Retina (tissue), 1 donor: Measurements from ENCODE around the gene VAV2.

Source experiments
- DNase-seq: peaks from one replicate; pipeline ENCODE4 v3.0.0-alpha.2; 2016

The VAV2 gene

DNA sequence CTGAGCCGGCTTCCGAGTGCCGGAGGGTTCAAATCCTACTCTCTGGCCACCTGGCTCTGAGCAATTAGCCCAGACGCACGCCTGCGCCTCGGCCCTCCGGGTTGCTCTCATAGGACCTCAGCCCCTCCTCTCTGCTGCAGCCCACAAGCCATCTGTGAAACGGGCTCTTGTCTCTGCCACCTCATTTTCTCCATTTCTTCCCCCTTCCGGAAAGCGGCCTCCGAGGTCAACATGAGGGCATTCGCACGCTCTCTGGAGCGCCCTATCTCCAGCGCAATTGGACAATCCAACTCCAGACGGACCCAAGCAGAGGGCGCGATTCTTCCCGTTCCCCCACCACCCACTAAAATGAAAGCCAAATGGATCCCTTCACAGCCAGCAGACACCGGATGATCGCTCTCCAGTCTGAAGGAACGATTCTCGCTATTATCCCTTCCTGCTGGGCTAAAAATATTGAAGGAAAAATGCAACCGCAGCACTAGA, 41.5 kb downstream of the VAV2 start:
- DNase-seq = no peak

DNA sequence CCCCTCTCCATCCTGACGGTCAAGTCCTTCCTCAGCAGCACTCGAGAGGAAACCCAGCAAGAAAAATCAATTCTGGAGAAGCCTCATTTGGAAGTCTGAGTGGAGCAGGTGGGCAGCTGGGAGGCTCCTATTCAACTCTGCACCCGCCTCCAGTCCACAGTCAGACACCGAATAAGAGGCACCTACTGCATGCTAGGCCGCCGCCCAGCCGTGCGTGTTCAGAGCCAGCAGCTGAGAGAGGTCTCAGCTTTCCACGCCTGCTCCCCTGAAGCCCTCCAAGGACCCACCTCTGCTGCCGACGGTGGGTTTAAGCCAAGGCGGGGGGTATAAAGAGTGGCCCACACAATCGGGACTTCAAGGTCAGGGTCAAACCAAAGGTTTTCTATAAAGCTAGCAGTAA, 41.9 kb downstream of the VAV2 start:
- no peak for DNase-seq

DNA sequence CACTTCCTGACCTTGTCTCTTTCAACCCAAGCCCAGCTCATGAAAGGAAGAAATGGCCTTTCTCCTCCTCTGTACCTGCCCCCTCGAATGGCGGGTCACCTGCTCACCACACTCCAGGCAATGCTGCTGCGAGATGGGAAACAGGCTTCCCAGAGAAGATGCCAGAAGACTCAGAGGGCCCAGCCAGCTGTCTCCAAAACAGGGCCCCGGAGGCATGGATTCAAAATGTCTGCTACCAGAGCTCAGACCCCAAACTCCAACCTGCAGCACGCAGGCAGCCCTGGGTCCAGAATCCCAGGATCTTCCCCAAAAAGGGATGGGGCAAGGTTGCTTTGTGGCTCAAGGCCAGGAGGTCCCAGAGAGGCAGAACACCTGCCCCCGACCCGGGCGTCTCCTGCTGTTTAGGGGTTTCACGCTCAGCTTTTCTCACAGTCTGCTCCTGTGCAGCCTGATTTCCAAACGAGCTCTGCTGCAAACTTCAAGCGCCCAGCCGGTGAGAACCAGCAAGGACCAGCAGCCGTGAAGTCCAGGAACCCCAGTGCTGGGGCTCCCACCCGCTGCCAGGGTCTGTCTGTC, 42.5 kb downstream of the VAV2 start:
- no peak for DNase-seq

DNA sequence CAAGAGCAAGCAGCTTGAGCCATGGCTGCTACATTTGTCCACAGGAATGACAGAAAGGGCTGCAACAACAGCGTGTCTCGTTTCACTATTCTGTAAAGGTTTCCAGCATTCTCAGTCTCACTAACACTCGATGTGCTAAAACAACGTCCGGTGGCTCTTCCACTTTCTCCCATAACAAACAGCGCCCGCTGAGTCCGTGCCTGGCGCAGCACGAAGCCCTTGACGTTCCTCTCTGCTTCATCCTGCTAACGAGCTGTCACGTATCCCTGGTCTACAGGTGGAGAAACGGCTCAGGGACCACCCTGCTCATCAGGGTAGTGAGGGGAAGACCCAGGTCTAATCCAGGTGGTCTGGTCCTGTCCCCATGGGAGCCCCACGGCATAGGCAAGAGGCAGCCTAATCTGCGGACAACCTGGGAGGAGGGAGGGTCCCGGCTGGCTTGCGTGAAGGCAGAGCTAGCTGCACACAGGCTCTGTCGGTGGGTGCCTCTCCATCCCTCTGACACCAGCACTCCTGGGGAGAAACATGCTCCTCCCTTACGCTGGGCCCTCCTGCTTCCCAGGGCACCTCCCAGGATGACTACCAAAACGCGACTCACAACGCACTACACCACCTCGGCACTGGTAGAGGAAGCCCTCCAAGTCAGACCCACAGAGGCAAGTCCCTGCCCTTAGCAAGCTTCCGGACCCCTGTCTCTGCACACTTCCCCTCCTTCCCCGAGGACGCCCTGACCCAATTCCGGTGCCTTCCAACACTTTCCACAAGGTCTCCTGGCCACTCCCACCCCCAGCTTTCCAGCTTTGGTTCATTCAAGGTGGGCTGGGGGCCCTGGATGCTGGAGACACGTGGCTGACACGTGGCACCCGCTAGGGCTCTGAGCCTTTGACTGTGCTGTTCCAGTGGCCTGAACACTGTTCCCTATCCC, 43.3 kb downstream of the VAV2 start:
- DNase-seq = peak; percentile 47

DNA sequence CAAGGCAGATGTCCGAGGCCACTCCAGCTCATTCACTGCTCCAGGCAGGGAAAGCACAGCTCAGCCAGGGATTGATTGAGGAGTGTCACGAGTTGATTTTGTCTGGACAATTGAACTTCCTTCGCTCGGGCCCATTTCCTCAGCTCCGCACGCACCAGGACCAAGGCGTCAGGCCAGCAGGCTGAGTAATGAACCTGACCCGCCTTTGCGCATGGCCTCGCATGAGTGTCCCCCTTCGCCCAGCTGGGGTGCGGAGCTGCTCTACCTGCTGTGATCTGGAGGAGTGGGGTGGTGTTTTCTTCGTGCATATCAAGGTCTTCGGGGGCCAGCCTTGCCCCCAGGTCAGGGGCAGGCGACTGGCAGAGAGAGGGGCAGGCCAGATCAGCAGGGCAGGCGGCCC, 44.0 kb downstream of the VAV2 start:
- DNase-seq = peak; percentile 36

DNA sequence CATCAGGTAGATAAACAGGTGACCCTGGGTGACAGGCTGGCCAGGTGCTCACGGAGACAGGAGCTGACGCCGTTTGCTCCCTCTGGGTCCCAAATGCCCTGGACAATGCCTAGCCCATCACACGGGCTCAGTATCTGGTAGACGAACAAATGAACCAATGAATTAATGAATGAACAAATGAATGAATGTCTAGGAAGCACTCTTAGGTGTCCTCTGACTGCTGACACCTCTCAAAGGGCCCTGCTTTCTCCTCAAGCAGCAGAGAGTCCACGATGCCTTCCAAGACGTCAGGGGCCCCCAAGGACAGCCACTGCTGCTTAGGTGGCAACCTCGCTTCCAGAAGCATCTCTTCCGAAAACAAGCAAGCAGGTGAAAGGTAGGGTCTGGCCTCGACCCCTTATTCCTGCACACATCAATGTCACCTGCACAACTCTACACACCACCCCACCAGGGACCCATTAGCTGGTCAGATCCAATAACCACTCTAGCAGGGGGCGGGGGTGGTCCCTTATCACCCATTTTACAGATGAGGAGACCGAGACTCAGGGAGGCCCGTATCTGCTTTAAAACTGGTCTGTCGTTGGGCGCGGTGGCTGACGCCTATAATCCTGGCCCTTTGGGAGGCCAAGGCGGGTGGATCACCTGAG, 45.2 kb downstream of the VAV2 start:
- DNase-seq = no peak

DNA sequence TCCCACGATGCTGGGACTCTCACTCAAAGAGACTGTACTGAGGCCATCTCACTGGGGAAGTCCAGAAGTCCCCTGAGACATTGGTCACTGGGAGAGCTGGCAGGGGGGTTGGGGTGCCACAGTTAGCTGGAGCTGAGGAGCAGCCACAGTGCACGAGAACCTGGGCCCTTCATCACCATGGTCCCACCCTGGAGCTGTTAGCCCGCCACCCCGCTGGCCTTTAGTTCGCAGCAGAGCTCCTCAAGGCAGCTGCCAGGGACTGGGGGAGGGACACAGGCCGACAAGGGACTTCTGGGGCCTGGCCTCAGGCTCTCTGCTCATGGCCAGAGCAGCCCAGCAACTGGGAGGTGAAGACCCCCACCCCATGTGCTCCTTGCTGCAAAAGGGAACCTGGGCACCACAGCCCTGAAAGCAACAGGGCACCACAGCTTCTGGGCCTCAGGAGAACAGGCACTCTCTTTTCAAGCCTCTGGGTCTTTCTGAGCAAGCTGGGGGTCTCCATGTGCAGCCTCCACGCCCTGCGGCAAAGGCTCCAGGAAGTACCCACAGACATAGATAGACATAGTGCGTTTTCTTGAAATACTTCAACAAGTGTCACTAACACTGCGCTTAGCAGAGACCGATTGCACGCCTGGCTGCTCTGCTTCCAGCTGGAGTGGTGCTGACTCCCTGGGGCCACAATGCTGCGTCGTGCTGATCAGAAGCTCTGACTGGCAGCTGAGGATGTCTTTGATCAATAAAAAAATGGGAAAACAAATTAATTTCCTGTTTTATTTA, 46.0 kb downstream of the VAV2 start:
- DNase-seq = peak; percentile 44

DNA sequence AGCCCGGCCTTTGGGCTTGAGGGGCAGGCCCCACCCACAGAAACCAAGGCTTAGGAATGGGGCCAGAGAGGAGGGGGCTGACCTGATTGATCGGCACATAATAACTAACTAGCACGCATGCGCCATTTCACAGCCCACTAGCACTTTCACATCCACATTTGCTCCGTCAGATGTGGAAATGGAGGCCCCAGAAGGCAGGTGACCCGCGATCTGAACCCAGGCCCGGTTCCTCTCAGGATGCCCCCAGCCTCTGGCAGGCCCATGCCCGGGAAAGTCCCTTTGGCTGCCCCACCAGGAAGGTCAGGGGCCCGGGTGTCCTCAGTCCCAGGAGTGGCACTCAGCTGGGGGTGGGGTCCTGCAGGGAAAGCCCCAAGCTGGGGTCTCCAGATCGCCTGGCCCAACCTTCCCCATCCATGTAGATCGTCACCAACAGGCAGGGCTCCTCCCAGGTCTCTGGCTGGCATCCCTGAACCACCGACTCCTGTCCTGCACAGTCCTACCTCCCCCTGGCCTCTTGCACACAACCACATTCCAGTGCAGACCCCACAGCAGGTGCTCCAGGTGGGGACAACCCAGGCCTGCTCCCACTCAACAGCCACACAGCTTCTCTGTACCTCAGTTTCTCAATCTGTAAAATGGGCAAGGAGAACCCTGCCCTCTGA, 46.7 kb downstream of the VAV2 start:
- DNase-seq = no peak

DNA sequence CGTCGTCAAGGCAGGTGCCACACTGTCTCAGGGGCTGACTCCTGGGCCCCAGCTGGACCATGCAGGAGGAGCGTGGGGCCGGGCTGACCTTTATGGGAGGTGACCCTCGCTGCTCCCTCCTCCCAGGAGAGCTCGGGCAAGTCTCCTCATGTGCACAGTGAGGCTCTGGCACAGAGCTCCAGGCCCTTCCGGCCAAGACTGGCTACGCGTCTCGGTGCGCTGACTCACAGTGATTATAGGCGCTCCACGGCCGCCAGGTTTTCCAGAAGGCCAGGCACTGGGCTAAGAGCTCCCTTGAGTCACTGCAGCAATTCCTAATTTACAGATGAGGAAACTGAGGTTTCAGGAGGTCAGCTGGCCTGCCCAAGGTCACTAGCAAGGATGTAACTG, 47.4 kb downstream of the VAV2 start:
- peak; percentile 32 for DNase-seq

DNA sequence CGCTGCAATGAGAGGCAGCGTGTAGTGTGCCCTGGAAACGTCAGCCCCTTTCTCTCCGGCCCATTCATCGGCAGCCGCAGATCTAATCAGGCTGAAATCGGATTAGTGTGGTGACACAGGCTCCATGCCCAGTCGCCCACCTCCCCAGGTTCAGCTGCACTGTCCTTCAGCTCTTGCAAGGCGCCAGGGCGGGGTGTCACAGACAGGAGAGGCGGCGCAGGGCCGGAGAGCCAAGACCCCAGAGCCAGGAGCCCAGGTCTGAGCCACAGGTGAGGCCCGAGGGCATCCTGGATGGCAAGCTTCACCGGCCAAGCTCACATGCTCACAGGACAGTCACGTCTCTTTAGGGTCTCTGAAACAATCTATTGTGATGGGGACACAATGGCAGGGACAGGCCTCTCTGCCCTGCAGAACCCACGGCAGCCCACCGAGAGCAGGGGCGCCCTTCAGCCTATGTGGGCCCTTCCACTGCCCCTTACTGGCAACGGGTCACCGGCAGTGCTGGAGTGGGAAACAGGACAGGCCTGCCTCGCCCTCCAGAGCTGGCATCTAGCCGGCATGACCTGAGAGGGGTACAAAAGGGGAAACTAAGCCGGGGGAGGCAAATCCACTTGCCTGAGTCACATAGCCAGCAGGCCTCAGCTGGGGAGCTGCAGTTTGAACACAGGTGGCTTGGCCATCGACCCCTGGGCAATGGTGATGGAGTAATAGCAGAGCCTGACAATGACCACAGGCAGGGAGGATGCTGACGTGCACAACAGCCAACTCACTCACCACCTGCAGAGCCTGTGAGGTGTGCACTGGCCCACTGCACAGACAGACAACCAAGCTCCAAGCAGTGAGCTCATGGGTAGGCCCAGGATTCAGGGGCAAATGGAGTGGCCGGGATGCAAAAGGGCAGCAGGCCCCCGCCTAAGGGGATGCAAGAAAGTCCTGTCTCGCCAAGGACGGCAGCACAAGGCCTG, 48.1 kb downstream of the VAV2 start:
- peak; percentile 78 for DNase-seq

DNA sequence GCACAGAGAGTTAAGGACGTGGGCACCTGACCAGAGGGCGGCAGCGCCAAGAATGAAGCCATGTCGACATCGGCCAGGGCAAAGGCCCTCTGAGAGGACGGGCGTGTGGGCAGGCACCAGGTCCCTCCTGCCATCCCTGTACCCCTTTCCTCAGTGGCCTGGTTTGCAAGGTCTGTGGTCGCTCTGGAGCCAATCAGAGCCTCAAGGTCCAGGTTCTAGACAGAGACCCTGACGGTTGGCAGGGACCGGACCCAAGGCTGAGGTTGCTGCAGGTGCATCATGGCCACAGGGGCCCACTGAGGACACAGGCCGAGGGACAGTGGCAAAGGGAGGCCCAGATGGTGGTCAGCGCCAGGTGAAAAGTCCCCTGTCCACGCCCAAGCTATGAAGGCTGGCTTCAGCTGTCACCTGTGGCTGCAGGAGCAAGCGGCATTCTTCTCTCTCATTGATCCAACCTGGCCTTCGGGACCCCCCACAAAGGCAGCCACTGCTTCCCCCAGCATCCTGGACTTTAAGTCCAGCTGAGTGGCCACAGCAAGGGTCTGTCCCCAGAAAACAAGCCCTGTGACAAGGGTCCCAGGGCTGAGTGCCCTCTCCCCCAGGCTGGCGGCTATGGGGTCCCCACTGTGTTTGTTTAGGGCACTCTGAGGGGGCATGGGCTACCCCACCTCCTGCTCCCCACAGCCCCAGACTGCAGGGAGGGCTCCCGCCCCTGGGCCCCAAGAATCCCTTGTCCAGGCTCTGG, 48.9 kb downstream of the VAV2 start:
- no peak for DNase-seq

DNA sequence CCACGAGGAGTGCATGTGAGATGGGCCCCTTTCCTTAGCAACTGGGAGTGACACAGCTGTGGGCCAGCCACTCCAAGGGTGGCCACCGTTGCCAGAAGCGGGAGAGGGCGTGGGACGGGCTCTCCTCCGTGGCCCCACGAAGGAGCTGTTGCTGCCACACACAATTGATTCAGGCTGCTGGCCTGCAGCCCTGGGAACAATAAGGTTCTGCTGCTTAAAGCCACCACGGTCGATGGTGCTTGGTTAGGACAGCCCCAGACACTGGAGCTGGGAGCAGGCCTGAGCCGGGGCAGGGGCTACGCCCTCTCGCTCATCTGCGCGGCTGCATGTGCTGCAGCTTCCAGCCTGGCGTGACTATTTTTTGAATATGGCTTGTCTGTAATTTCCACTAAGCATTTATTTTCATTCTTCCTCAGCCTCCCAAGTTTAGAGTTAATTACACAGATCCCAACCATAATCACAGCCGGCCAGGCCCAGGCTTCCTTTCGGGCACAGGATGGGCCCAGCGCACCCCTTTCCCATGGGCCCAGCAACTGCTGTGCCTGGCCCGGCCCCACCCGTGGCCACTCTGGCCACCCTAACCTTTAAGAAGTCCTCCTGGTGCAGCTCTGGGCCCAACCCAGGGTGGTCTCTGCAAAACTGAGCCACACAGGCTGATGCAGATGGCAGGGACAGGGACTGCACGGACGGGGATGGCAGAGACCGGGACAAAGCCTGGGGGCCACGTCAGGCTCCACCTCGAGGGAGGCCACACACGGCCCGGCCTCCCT, 49.7 kb downstream of the VAV2 start:
- peak; percentile 34 for DNase-seq

DNA sequence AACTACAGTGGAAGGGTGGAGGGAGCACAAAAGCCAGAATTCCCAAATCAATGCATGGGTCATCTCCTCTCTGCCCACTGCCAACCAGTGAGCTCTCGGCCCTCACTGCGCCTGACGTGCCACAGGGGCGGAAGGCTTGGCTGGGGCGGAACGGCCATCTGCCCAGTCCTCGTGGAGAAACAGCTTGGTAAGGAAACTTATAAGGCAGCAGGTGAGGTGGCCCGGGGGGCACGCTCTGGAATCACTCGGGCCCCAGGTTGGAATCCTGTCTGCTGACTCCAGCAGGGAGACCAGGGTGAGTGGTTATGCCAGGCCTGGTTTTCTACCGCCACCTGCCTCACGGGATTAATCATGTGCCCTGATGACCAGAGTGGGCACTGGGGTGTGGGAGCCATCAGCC, 52.3 kb downstream of the VAV2 start:
- no peak for DNase-seq

DNA sequence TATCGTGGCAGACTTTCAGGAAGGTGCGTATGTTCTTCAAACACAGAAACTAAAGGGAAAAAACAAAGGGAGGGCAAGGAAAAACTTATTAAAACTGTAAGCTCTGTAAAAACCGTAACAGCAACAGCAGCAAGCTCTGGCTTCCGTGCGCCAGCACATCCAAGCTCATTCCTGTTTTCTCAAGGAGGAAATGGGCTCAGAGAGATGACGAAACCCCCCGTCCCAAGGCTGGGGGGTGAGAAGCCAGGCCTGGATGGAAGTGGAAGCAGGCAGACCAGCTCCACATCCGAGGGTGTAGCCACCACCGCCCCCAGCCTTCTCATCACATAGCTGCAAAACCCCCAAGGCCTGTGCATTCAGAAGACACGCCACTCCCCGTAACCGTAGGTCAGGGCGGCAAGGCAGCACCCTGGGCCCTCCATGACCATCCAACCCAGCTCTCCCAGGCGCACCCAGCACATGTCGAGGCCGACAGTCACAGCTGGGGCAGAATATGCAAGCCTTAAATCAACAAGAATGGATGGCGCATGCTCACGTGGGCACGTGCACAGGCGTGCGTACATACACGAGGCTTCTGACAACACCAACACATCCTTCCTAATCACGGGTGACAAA, 52.8 kb downstream of the VAV2 start:
- DNase-seq = no peak

DNA sequence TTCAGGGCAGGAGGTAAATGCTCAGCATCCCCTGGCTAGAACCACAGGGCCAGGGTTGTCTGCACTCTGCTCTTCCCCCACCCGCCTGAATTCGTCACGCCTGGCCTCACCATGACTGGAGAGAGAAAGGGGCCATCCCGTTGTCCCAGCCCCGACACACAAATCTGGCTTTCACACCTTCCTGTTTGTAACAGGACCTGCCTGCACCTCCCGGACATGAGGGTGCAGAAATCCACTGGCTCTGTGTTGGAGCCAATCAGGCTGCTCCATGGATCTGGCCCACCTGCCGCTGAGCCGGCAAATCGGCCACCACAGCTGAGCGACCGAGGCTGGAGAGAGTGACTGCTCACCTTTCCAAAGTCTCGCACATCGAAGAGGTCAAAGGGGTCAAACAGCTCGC, 53.4 kb downstream of the VAV2 start:
- no peak for DNase-seq

DNA sequence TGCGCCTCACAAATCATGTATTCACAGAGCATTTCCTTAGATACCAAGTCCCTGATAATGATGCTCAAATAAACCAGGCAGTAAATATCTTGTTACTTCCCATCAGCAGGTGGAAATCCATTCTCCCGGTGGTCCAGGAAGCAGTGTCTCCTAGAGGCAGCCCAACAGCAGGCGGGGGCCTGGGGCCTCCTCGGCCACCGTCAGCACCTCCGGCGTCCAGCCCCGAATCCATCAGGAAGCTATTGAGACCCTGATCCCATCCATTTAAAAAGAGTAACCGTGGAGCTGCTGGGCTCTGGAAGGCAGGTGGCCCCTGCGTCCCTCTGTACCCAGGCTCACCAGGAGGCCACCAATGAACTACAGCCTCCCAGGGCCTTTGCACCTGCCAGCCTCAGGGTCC, 54.0 kb downstream of the VAV2 start:
- no peak for DNase-seq

DNA sequence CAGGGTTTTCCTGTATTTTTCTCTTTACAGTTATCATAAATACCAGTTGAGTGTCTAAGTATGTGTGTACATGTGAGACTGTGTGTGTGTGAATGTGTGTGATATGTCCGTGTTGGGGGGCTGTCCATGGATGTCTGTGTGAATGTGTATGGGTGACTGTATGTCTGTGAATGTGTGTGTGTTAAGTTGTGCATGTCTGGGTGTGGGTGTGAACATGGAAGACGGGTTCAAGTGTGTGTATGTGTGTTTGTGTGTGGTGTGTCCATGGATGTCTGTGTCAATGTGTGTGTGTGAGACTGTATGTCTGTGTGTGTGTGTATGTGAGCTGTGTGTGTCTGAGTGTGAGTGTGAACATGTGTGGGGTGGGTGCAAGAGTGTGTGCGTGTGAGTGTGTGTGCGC, 55.0 kb downstream of the VAV2 start:
- no peak for DNase-seq

DNA sequence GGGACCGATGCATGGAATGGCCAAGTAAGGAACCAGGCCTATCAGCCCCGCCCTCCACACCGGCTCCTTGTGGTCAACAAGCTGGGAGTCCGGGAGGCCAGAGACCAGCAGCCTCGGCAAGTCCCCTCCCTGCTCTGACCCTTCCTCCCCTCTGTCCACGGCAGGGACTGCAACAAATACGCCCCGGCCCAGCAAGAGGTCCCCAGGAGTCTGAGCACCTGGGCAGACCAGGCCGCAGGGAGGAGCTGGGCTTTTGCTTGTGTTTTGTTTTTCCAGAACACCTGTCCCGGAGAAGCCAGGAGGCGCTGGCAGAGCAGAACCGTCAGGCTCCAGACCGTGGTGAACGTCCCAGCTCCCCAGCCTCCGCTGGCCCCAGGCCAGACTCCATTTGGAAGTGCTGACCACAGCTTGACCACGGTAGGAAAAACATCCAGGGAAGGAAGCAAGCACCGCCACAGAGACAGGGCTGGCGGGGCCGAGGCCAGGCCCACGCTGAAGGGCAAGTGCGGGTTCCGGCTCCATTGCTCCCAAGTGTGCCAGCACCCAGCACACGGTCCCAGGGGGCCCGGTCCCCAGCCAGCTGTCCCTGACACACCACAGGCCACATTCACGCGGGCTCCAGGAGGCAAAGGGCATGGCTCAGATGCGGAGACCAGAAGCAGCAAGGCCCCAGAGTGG, 56.7 kb downstream of the VAV2 start:
- no peak for DNase-seq
